SK-N-SH treated with all-trans-retinoic acid at 6 μM for 48 hours (cell line): ENCODE results near the gene P2RX3.
"Not testable (repeated sequence)": the region's sequence is repeated elsewhere in the genome, so short reads cannot be mapped to it uniquely, and the experiment has no call there.

ENCODE experiments used
- ATAC-seq: fragments of 200-7000 bp; cut with Tn5 transposase; 3 replicates; pipeline ENCODE4 v1.9.1; 2020; ENCODE audit warnings: mild to moderate bottlenecking, moderate library complexity
- ARNTL ChIP-seq: fragments of 450-650 bp; formaldehyde crosslinking; IDR thresholded peaks from 2 replicates; pipeline ENCODE4 v1.5.0; 2020; ENCODE audit warnings: low read depth, mild to moderate bottlenecking, moderate library complexity, borderline replicate concordance
- BACH2 ChIP-seq: fragments of 250-450 bp; sonication (Bioruptor Pico); IDR thresholded peaks from 2 replicates; pipeline ENCODE4 v1.9.0; 2021; ENCODE audit warnings: mild to moderate bottlenecking, borderline replicate concordance
- CSDC2 ChIP-seq: fragments of 250-450 bp; sonication (Bioruptor Pico); IDR thresholded peaks from 2 replicates; pipeline ENCODE4 v1.5.0; 2020; ENCODE audit warnings: mild to moderate bottlenecking, moderate library complexity
- GLIS3 ChIP-seq: fragments of 250-450 bp; sonication (Bioruptor Pico); IDR thresholded peaks from 2 replicates; pipeline ENCODE4 v1.5.0; 2020; ENCODE audit warnings: mild to moderate bottlenecking, moderate library complexity
- ISL1 ChIP-seq: fragments of 250-450 bp; sonication (Bioruptor Pico); IDR thresholded peaks from 2 replicates; pipeline ENCODE4 v2.1.2; 2022; ENCODE audit warnings: mild to moderate bottlenecking, moderate library complexity
- POU6F1 ChIP-seq: fragments of 250-450 bp; sonication (Bioruptor Pico); IDR thresholded peaks from 2 replicates; pipeline ENCODE4 v1.8.0; 2021; ENCODE audit warnings: low read depth, mild to moderate bottlenecking, moderate library complexity, borderline replicate concordance
- PPARA ChIP-seq: fragments of 250-450 bp; sonication (Bioruptor Pico); IDR thresholded peaks from 2 replicates; pipeline ENCODE4 v1.5.0; 2020; ENCODE audit warnings: mild to moderate bottlenecking, borderline replicate concordance
- RARB ChIP-seq: fragments of 250-450 bp; sonication (Bioruptor Pico); IDR thresholded peaks from 2 replicates; pipeline ENCODE4 v1.8.0; 2021; ENCODE audit warnings: mild to moderate bottlenecking, moderate library complexity
- TCF4 ChIP-seq: fragments of 250-450 bp; sonication (Bioruptor Pico); IDR thresholded peaks from 2 replicates; pipeline ENCODE4 v1.8.0; 2021; ENCODE audit warnings: mild to moderate bottlenecking, moderate library complexity, borderline replicate concordance
- TOX ChIP-seq: fragments of 250-450 bp; sonication (Bioruptor Pico); IDR thresholded peaks from 2 replicates; pipeline ENCODE4 v1.8.0; 2021; ENCODE audit warnings: mild to moderate bottlenecking, moderate library complexity, borderline replicate concordance
- ZFP3 ChIP-seq: fragments of 250-450 bp; sonication (Bioruptor Pico); IDR thresholded peaks from 2 replicates; pipeline ENCODE4 v1.5.0; 2020; ENCODE audit warnings: mild to moderate bottlenecking, moderate library complexity
- ZFP30 ChIP-seq: fragments of 450-650 bp; formaldehyde crosslinking; IDR thresholded peaks from 2 replicates; pipeline ENCODE4 v1.5.0; 2022; ENCODE audit warnings: mild to moderate bottlenecking, moderate library complexity
- ZNF565 ChIP-seq: fragments of 450-650 bp; formaldehyde crosslinking; conservative IDR thresholded peaks from 2 replicates; pipeline ENCODE4 v1.5.0; 2020; ENCODE audit warnings: low read depth, mild to moderate bottlenecking, moderate library complexity
- ZNF70 ChIP-seq: fragments of 450-650 bp; formaldehyde crosslinking; IDR thresholded peaks from 2 replicates; pipeline ENCODE4 v1.5.0; 2020; ENCODE audit warnings: mild to moderate bottlenecking, moderate library complexity
- TF ChIP-seq, protein P1 (sequence below): fragments of 250-450 bp; sonication (Bioruptor Pico); IDR thresholded peaks from 2 replicates; pipeline ENCODE4 v1.5.0; 2020; ENCODE audit warnings: mild to moderate bottlenecking, moderate library complexity
- TF ChIP-seq, protein P2 (sequence below): fragments of 250-450 bp; sonication (Bioruptor Pico); IDR thresholded peaks from 2 replicates; pipeline ENCODE4 v1.5.1; 2021; ENCODE audit warnings: mild to moderate bottlenecking, moderate library complexity
- TF ChIP-seq, protein P3 (sequence below): fragments of 250-450 bp; sonication (Bioruptor Pico); IDR thresholded peaks from 2 replicates; pipeline ENCODE4 v1.8.0; 2020; ENCODE audit warnings: mild to moderate bottlenecking, moderate library complexity, borderline replicate concordance

P2RX3 gene

DNA sequence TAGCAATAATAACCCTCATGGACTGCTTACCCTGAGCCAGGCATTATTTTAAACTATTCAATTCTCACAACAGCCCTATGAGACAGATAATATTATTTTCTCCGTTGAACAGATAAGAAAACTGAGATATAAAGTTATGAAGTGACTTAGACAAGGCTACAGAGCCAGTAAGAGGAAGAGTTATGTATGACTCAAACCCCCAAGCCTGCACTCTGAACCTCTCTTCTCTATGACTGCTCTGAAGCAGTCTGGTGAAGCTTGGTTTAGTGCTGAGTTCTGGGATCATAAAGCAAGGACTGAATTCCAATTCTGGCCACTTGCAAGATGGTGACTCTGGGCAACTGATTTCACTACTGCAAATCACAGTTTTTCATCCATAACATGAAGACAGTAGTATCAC, 47.9 kb upstream of the P2RX3 start:
- ATAC-seq = no peak
- no peak for TF ChIP-seq BACH2 (CRISPR knock-in tag)
- no peak for TF ChIP-seq ISL1

DNA sequence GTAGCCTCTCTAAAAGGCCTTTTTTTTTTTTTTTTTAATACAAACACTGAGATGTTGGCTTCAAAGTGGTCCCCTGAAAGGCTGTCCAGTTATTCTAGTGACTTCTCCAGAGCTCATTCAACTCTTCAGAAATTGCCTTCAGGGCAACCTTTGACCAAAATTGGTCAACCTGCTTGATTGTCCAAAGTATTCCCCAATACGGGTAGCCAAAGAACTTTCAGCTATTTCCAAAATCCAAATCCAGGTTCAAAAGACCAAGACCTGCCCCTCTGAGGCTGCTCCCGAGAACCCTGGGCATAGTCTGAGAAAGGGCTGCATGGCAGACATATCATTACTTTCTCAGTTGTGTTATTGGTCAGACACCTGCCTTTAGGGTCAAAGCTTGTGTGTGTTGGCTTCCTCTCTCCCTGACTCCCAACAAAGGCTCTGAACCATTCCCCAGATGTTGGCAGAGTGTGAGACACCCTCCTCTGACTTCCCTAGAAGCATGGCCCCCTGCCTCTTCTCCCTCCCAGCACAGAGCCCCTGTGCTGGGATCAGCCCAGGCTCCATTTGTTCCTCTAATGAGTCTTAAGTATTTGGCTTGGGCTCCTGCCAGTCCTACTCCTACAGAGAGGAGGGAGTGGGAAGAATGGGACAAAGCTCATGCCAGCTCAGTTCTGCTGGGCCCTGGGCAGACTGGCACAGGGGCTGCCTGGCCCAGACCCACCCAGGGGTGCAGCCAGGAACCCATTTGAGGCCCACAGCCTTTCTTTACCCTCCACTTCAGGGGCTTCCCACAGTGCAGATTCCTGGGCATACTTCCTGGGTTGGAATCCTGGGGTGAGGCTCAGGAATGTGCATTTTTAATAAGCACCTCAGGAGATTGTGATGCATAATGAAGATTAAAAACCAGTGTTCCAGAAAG, 43.7 kb upstream of the P2RX3 start:
- no peak for TF ChIP-seq POU6F1 (CRISPR knock-in tag)
- TF ChIP-seq ZFP3 (CRISPR knock-in tag) = peak; percentile 51; the same call in 1 of the 2 replicates
- TF ChIP-seq ZNF70 (CRISPR knock-in tag) = no peak
- peak; percentile 66 for ATAC-seq

DNA sequence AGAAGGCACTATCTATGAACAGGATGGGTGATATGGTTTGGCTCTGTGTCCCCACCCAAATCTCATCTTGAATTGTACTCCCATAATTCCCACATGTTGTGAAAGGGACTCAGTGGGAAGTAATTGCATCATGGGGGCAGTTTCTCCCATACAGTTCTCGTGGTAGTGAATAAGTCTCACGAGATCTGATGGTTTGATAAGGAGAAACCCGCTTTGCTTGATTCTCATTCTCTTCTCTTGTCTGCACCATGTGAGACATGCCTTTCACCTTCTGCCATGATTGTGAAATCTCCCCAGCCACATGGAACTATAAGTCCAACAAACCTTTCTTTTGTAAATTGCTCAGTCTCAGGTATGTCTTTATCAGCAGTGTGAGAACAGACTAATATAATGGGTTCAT, 41.9 kb upstream of the P2RX3 start:
- ATAC-seq = not testable (repeated sequence)

- no peak for ATAC-seq
- TF ChIP-seq RARB (CRISPR knock-in tag) (no peak), POU6F1 (CRISPR knock-in tag) (no peak), ZFP30 (CRISPR knock-in tag) (no peak)
Observed at GRCh38 chr11:57297221-57297620, 40.9 kb upstream of the P2RX3 start.

- TF ChIP-seq ZNF565 (CRISPR knock-in tag) (no peak), ARNTL (no peak), ZFP3 (CRISPR knock-in tag) (no peak), TOX (CRISPR knock-in tag) (no peak), POU6F1 (CRISPR knock-in tag) (no peak), TCF4 (CRISPR knock-in tag) (no peak), CSDC2 (CRISPR knock-in tag) (no peak), GLIS3 (CRISPR knock-in tag) (no peak), PPARA (CRISPR knock-in tag) (no peak), BACH2 (CRISPR knock-in tag) (no peak)
- TF ChIP-seq, protein P1, sequence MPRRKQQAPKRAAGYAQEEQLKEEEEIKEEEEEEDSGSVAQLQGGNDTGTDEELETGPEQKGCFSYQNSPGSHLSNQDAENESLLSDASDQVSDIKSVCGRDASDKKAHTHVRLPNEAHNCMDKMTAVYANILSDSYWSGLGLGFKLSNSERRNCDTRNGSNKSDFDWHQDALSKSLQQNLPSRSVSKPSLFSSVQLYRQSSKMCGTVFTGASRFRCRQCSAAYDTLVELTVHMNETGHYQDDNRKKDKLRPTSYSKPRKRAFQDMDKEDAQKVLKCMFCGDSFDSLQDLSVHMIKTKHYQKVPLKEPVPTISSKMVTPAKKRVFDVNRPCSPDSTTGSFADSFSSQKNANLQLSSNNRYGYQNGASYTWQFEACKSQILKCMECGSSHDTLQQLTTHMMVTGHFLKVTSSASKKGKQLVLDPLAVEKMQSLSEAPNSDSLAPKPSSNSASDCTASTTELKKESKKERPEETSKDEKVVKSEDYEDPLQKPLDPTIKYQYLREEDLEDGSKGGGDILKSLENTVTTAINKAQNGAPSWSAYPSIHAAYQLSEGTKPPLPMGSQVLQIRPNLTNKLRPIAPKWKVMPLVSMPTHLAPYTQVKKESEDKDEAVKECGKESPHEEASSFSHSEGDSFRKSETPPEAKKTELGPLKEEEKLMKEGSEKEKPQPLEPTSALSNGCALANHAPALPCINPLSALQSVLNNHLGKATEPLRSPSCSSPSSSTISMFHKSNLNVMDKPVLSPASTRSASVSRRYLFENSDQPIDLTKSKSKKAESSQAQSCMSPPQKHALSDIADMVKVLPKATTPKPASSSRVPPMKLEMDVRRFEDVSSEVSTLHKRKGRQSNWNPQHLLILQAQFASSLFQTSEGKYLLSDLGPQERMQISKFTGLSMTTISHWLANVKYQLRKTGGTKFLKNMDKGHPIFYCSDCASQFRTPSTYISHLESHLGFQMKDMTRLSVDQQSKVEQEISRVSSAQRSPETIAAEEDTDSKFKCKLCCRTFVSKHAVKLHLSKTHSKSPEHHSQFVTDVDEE (CRISPR knock-in tag) = no peak
- TF ChIP-seq, protein P2, sequence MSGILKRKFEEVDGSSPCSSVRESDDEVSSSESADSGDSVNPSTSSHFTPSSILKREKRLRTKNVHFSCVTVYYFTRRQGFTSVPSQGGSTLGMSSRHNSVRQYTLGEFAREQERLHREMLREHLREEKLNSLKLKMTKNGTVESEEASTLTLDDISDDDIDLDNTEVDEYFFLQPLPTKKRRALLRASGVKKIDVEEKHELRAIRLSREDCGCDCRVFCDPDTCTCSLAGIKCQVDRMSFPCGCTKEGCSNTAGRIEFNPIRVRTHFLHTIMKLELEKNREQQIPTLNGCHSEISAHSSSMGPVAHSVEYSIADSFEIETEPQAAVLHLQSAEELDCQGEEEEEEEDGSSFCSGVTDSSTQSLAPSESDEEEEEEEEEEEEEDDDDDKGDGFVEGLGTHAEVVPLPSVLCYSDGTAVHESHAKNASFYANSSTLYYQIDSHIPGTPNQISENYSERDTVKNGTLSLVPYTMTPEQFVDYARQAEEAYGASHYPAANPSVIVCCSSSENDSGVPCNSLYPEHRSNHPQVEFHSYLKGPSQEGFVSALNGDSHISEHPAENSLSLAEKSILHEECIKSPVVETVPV (CRISPR knock-in tag) = no peak
- TF ChIP-seq, protein P3, sequence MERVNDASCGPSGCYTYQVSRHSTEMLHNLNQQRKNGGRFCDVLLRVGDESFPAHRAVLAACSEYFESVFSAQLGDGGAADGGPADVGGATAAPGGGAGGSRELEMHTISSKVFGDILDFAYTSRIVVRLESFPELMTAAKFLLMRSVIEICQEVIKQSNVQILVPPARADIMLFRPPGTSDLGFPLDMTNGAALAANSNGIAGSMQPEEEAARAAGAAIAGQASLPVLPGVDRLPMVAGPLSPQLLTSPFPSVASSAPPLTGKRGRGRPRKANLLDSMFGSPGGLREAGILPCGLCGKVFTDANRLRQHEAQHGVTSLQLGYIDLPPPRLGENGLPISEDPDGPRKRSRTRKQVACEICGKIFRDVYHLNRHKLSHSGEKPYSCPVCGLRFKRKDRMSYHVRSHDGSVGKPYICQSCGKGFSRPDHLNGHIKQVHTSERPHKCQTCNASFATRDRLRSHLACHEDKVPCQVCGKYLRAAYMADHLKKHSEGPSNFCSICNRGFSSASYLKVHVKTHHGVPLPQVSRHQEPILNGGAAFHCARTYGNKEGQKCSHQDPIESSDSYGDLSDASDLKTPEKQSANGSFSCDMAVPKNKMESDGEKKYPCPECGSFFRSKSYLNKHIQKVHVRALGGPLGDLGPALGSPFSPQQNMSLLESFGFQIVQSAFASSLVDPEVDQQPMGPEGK = no peak
- no peak for ATAC-seq
Observed at GRCh38 chr11:57299150-57299737, 38.9 kb upstream of the P2RX3 start.
